Measurements from ENCODE around the gene KRAS.

KRAS gene

GRCh38 chr12:25194214-25194613, 56.5 kb downstream of the KRAS start:
- DNase-seq, result peak in 2 of 6 experiments; percentile 31 to 33

- DNase-seq, result no peak
These were observed 59.9 kb downstream of the KRAS start for GRCh38 chr12:25190793-25191192.

GRCh38 chr12:25189656-25190055, 61.1 kb downstream of the KRAS start:
- DNase-seq, result no peak

- DNase-seq, result no peak
These were observed 62.9 kb downstream of the KRAS start for GRCh38 chr12:25187781-25188180.

GRCh38 chr12:25186788-25187402, 63.8 kb downstream of the KRAS start:
- DNase-seq, result peak in 3 of 6 experiments; percentile 14 to 32 (median 17)

- DNase-seq, result peak in 3 of 6 experiments; percentile 13 to 38 (median 25)
These were observed 64.5 kb downstream of the KRAS start for GRCh38 chr12:25186038-25186787.

GRCh38 chr12:25184132-25184531, 66.6 kb downstream of the KRAS start:
- DNase-seq, result no peak

- DNase-seq, result no peak
These were observed 68.0 kb downstream of the KRAS start for GRCh38 chr12:25182765-25183164.

GRCh38 chr12:25162866-25163265, 87.9 kb downstream of the KRAS start:
- no peak for DNase-seq

GRCh38 chr12:25156061-25156460, 94.7 kb downstream of the KRAS start:
- no peak for DNase-seq

GRCh38 chr12:25155022-25155576, 95.6 kb downstream of the KRAS start:
- peak in 3 of 6 experiments; percentile 3 to 61 (median 56) for DNase-seq

Measured in stimulated activated naive CD4-positive, alpha-beta T cell (primary cell).